K562 (cell line): ENCODE measurements around the gene P2RY11. TPM values are rescaled to one million over a fixed set of nuclear protein-coding genes. Genes with fewer than 3 reads are reported as not detected.

Experiments used
- ARID3B ChIP-seq: fragments of 250-450 bp; sonication (Bioruptor Pico); IDR thresholded peaks from 2 replicates; pipeline ENCODE4 v1.4.0; 2020; ENCODE audit warnings: borderline replicate concordance
- BRD9 ChIP-seq: fragments of 450-650 bp; IDR thresholded peaks from 2 replicates; pipeline ENCODE4 v1.6.1; 2018; ENCODE audit warnings: low read depth; ENCODE audit not compliant: partially characterized antibody
- BRF1 ChIP-seq: IDR thresholded peaks from 3 replicates; pipeline ENCODE4 v1.6.1; 2011; ENCODE audit warnings: borderline replicate concordance, mild to moderate bottlenecking; ENCODE audit not compliant: insufficient read length; ENCODE audit errors: extremely low read depth
- COPS2 ChIP-seq: fragments of 450-650 bp; conservative IDR thresholded peaks from 2 replicates; pipeline ENCODE4 v1.6.1; 2016; ENCODE audit warnings: mild to moderate bottlenecking, moderate library complexity
- GATA2 ChIP-seq: sonication (generic); formaldehyde crosslinking; IDR thresholded peaks from 2 replicates; pipeline ENCODE4 v1.4.0; 2020; ENCODE audit warnings: mild to moderate bottlenecking, missing genetic modification reagents
- HDAC2 ChIP-seq: fragments of 450-650 bp; IDR thresholded peaks from 2 replicates; pipeline ENCODE4 v1.6.1; 2016; ENCODE audit warnings: mild to moderate bottlenecking
- HMG20B ChIP-seq: fragments of 250-450 bp; sonication (Bioruptor Pico); IDR thresholded peaks from 2 replicates; pipeline ENCODE4 v1.5.0; 2021; ENCODE audit warnings: mild to moderate bottlenecking
- ID3 ChIP-seq, 2 experiments: fragments of 250-450 bp in 1 of 2; fragments of 450-650 bp in 1 of 2; sonication (Bioruptor Pico) in 1 of 2; IDR thresholded peaks; 2 replicates each; pipeline versions ENCODE4 v1.6.1 to v1.8.0; 2016 to 2021; ENCODE audit warnings: mild to moderate bottlenecking in 2 of 2, moderate library complexity in 2 of 2, missing compliant biosample characterization in 1 of 2, missing genetic modification characterization in 1 of 2
- JUND ChIP-seq, 2 experiments: IDR thresholded peaks; 2 replicates in 1 of 2; 3 replicates in 1 of 2; pipeline ENCODE4 v1.6.1; 2011; ENCODE audit warnings: borderline replicate concordance in 2 of 2, low read depth in 2 of 2, low read length in 2 of 2, improper control_type of control experiment in 1 of 2, missing biosample characterization in 1 of 2, missing genetic modification characterization in 1 of 2, missing genetic modification reagents in 1 of 2
- SRSF1 ChIP-seq: fragments of 200-400 bp; formaldehyde crosslinking; IDR thresholded peaks from 2 replicates; pipeline ENCODE4 v1.6.1; 2017; ENCODE audit warnings: mild to moderate bottlenecking, low read depth, low read length, moderate library complexity
- ZBED1 ChIP-seq: IDR thresholded peaks from 2 replicates; pipeline ENCODE4 v1.6.1; 2014
- ZNF436 ChIP-seq: fragments of 250-450, 450-650 bp; sonication (Bioruptor Pico); formaldehyde crosslinking; IDR thresholded peaks from 2 replicates; pipeline ENCODE4 v1.7.0; 2020; ENCODE audit warnings: mild to moderate bottlenecking
- ZNF551 ChIP-seq: fragments of 250-450 bp; sonication (Bioruptor Pico); IDR thresholded peaks from 2 replicates; pipeline ENCODE4 v1.5.0; 2021; ENCODE audit warnings: mild to moderate bottlenecking, moderate library complexity
- ZNF75A ChIP-seq: fragments of 450-650 bp; formaldehyde crosslinking; IDR thresholded peaks from 2 replicates; pipeline ENCODE4 v1.4.0; 2020; ENCODE audit warnings: mild to moderate bottlenecking
- polyA plus RNA-seq, 8 experiments: library from polyadenylated mRNA; depleted of rRNA in 4 of 8; stranded (reverse) in 5 of 8; unstranded in 3 of 8; fragments of >200 nt; fragmentation: Nextera tagmentation in 2 of 8; fragmentation: Illumina TruSeq in 1 of 8; extraction: Ambion mirVana in 2 of 8; extraction: Trizol in 1 of 8; gene quantifications; 2 replicates each; pipeline versions ENCODE4 v1.2.1 to v1.2.3, GENCODE V29; 2011 to 2014; ENCODE audit warnings: inconsistent platforms in 1 of 8, missing spikeins in 1 of 8
- total RNA-seq, 7 experiments: library from RNA; depleted of rRNA in 6 of 7; stranded (reverse); fragments of >200 nt in 6 of 7; fragmentation: Illumina TruSeq in 2 of 7; extraction: Trizol in 2 of 7; gene quantifications; 2 replicates each; pipeline versions ENCODE4 v1.2.1 to v1.2.3, GENCODE V29; 2011 to 2021; ENCODE audit warnings: low replicate concordance in 1 of 7
- TF ChIP-seq, protein P1 (sequence below): fragments of 250-450 bp; sonication (Bioruptor Pico); IDR thresholded peaks from 2 replicates; pipeline ENCODE4 v1.4.0; 2020; ENCODE audit warnings: mild to moderate bottlenecking, moderate library complexity
- TF ChIP-seq, protein P2 (sequence below): fragments of 450-650 bp; formaldehyde crosslinking; conservative IDR thresholded peaks from 2 replicates; pipeline ENCODE4 v1.4.0; 2022; ENCODE audit warnings: mild to moderate bottlenecking, missing genetic modification characterization

The P2RY11 gene
- total and polyA plus RNA-seq, 9 of the 15 experiments (the other 6 are each of a cell fraction or from before 2014, with no cell fraction given), result 0.03 to 10.1 (median 1.5) TPM

DNA sequence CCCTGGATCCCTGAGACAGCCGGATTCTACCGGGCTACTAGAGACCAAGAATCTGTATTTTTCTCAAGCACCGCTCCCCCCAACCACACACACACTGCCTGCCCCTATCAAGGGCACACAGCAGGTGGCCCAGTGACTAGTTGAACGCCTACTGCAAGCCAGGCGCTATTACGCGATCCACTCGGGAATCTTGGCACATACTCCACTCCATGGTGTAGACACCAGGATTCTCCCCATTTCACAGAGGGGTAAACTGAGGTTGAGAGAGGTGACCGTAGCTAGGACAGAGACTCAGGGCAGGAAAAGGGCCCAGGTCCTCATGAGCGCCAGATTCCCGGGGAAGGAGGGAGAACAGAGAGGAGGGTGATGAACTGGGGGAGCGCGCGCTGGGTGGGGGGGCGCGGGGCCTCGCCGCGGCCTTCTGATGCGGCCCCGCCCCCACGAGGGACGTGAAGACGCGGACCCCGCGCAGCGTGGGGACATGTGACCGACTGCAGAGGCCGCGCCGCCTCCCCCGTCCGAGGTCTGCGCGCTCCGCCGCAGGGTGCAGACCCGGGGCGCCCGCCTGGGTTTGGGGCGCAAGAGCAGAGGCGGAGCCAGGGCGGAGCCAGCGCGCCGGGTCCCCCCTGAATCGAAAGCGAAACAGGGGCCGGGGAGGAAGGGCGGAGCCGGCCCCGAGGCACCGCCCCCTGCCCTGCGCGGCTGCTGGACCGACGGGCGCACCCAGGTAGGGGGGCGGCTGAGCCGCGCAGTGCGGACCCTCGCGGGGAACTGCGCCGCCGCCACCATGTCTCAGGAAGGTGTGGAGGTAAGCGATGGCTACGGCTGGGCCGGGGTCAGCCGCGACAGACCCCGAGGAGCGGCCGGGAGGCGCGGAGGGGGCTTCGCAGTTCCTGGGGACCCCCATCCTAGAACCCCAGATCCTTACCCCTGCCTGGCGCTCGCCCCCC is 25.6 kb upstream of the P2RY11 start, which contains the start of gene SHFL (continued):
- TF ChIP-seq ZNF551 (CRISPR knock-in tag) (no peak), HMG20B (CRISPR knock-in tag) (no peak), HDAC2 (peak; percentile 99), BRF1 (no peak), JUND (IDR thresholded peaks at IDR 0.05; ENCODE audit: borderline replicate concordance, low read depth, low read length) (no peak), JUND (tag; IDR thresholded peaks at IDR 0.05; ENCODE audit: borderline replicate concordance, low read depth, low read length) (no peak), GATA2 (0 out of 2 replicates have a peak, but pooled peaks have one; percentile 29), SRSF1 (no peak), COPS2 (no peak), ZNF436 (CRISPR knock-in tag) (no peak), ZNF75A (CRISPR knock-in tag) (no peak), BRD9 (no peak), ID3 (CRISPR knock-in tag; IDR thresholded peaks at IDR 0.05) (no peak), ID3 (tag; IDR thresholded peaks at IDR 0.05) (peak; percentile 62; the same call in 1 of the 2 replicates), ARID3B (CRISPR knock-in tag) (no peak), ZBED1 (no peak)
- TF ChIP-seq, protein P1, sequence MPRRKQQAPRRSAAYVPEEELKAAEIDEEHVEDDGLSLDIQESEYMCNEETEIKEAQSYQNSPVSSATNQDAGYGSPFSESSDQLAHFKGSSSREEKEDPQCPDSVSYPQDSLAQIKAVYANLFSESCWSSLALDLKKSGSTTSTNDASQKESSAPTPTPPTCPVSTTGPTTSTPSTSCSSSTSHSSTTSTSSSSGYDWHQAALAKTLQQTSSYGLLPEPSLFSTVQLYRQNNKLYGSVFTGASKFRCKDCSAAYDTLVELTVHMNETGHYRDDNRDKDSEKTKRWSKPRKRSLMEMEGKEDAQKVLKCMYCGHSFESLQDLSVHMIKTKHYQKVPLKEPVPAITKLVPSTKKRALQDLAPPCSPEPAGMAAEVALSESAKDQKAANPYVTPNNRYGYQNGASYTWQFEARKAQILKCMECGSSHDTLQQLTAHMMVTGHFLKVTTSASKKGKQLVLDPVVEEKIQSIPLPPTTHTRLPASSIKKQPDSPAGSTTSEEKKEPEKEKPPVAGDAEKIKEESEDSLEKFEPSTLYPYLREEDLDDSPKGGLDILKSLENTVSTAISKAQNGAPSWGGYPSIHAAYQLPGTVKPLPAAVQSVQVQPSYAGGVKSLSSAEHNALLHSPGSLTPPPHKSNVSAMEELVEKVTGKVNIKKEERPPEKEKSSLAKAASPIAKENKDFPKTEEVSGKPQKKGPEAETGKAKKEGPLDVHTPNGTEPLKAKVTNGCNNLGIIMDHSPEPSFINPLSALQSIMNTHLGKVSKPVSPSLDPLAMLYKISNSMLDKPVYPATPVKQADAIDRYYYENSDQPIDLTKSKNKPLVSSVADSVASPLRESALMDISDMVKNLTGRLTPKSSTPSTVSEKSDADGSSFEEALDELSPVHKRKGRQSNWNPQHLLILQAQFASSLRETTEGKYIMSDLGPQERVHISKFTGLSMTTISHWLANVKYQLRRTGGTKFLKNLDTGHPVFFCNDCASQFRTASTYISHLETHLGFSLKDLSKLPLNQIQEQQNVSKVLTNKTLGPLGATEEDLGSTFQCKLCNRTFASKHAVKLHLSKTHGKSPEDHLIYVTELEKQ (CRISPR knock-in tag), result no peak
- TF ChIP-seq, protein P2, sequence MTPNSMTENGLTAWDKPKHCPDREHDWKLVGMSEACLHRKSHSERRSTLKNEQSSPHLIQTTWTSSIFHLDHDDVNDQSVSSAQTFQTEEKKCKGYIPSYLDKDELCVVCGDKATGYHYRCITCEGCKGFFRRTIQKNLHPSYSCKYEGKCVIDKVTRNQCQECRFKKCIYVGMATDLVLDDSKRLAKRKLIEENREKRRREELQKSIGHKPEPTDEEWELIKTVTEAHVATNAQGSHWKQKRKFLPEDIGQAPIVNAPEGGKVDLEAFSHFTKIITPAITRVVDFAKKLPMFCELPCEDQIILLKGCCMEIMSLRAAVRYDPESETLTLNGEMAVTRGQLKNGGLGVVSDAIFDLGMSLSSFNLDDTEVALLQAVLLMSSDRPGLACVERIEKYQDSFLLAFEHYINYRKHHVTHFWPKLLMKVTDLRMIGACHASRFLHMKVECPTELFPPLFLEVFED (CRISPR knock-in tag), result no peak
